ENCODE results near the gene PSMD2. TPM values are rescaled to one million over a fixed set of nuclear protein-coding genes. Genes with fewer than 3 reads are reported as not detected.

PSMD2 gene
- total and polyA plus RNA-seq, 4 donors: 77.5 to 213 (median 161) TPM

DNA sequence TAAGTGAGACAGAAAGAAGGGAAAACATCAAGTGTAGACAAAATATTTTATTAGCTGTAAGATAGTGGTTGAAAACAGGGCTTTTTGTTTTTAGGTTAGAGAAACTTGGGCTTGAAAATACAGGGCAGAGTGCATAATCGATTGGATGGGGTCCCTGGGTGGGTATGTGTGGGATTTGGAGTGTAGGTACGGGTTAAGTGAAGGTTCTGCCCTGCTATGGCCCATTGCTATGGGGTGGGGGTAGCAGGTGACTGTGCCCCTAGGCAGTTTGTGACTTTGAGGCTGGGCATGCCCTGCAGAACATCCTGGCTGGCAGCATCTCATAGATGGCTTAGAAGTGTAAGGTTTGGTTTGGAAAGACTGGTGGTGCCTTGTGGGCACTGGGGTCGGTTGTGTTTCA lies 34.7 kb downstream of the PSMD2 start:
- 88% methylated on average over 3 of the region's 3 CpGs for WGBS
- Histone ChIP-seq H3K9ac (ENCODE audit: low read depth in 1 of 2, low read length in 2 of 2) (no peak overlapping the region), H3K9me3 (ENCODE audit: control insufficient read depth in 4 of 4, low read length in 3 of 4) (no peaks in the 10 kb centered on the region), H3K27me3 (ENCODE audit: control insufficient read depth in 4 of 4, insufficient read depth in 4 of 4, low read length in 3 of 4) (no peaks in the 10 kb centered on the region), H3K4me1 (ENCODE audit: control insufficient read depth in 4 of 4, insufficient read depth in 4 of 4, low read length in 3 of 4) (peaks cover 0 to 13% (median 6%) of the 10 kb centered on the region in 4 donors), H3K27ac (ENCODE audit: low read depth in 1 of 2, low read length in 2 of 2) (peak overlapping the region in 1 of 2 donors; percentile 35), H3K36me3 (ENCODE audit: control insufficient read depth in 4 of 4, insufficient read depth in 3 of 4, low read depth in 1 of 4, low read length in 3 of 4) (peaks cover 15 to 58% (median 52%) of the 10 kb centered on the region in 4 donors), H3K4me3 (ENCODE audit: low read depth in 1 of 3, low read length in 3 of 3) (no peak overlapping the region)
- no peak for DNase-seq (ENCODE audit: low spot score)
- TF ChIP-seq FOXA1 (IDR thresholded peaks at IDR 0.05) (no peak), JUND (IDR thresholded peaks at IDR 0.05) (no peak), RAD21 (IDR thresholded peaks at IDR 0.05) (no peak)

DNA sequence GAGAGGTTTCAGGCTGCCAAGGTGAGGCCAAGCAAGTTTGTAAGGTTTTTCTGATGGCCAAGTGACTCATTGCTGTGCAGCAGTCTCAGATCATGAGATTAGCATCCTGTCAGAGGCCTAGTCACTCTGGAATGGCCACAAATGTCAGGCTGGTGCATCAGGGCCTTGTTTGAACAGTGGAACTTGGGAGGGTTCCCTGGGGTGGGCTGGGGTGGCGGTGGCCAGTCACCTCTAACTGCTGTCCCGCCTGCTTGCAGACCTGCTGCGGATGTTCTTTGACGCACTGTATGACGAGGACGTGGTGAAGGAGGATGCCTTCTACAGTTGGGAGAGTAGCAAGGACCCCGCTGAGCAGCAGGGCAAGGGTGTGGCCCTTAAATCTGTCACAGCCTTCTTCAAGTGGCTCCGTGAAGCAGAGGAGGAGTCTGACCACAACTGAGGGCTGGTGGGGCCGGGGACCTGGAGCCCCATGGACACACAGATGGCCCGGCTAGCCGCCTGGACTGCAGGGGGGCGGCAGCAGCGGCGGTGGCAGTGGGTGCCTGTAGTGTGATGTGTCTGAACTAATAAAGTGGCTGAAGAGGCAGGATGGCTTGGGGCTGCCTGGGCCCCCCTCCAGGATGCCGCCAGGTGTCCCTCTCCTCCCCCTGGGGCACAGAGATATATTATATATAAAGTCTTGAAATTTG lies 35.6 kb downstream of the PSMD2 start:
- peak overlapping the region; percentile 16 to 84 for H3K27ac ChIP-seq (ENCODE audit: low read depth in 1 of 2, low read length in 2 of 2)
- H3K9me3 ChIP-seq (ENCODE audit: control insufficient read depth in 4 of 4, low read length in 3 of 4): no peaks in the 10 kb centered on the region
- TF ChIP-seq EGR1 (IDR thresholded peaks at IDR 0.05; ENCODE audit: low read depth in 2 of 2): no peak
- TF ChIP-seq, protein P1, sequence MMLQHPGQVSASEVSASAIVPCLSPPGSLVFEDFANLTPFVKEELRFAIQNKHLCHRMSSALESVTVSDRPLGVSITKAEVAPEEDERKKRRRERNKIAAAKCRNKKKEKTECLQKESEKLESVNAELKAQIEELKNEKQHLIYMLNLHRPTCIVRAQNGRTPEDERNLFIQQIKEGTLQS (IDR thresholded peaks at IDR 0.05): no peak
- TF ChIP-seq GABPA (IDR thresholded peaks at IDR 0.05 in 1 of 2, conservative IDR thresholded peaks at IDR 0.05 in 1 of 2): no peak
- TF ChIP-seq HNF4G (IDR thresholded peaks at IDR 0.05): no peak
- TF ChIP-seq NR2F2 (IDR thresholded peaks at IDR 0.05): no peak
- TF ChIP-seq FOXA2 (IDR thresholded peaks at IDR 0.05): no peak
- peaks cover 14 to 50% (median 46%) of the 10 kb centered on the region in 4 donors for H3K36me3 ChIP-seq (ENCODE audit: control insufficient read depth in 4 of 4, insufficient read depth in 3 of 4, low read depth in 1 of 4, low read length in 3 of 4)
- H3K4me3 ChIP-seq (ENCODE audit: low read depth in 1 of 3, low read length in 3 of 3): no peak overlapping the region
- no peak for DNase-seq (ENCODE audit: low spot score)
- no peaks in the 10 kb centered on the region for H3K27me3 ChIP-seq (ENCODE audit: control insufficient read depth in 4 of 4, insufficient read depth in 4 of 4, low read length in 3 of 4)
- H3K4me1 ChIP-seq (ENCODE audit: control insufficient read depth in 4 of 4, insufficient read depth in 4 of 4, low read length in 3 of 4): peaks cover 0 to 13% (median 6%) of the 10 kb centered on the region in 4 donors
- 89% methylated on average over 15 of the region's 15 CpGs for WGBS
- H3K9ac ChIP-seq (ENCODE audit: low read depth in 1 of 2, low read length in 2 of 2): no peak overlapping the region

DNA sequence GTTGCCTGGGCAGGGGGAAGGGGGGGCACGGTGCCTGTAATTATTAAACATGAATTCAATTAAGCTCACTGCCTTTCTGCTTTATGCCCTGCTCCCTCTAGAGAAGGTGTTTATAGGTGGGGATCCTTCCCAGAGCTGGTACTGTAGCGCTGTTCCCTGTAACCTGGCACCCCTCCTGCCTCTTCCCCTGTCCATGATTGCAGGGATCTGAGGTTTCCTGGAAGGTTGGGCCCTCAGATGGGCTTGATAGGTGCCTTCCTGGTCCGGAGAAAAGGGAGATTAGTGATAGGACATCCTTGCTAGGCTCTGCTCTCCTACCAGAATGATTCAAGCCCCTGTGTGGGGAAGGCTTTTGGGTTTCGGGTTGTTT lies 36.2 kb downstream of the PSMD2 start:
- H3K27me3 ChIP-seq (ENCODE audit: control insufficient read depth in 4 of 4, insufficient read depth in 4 of 4, low read length in 3 of 4): no peaks in the 10 kb centered on the region
- DNase-seq (ENCODE audit: low spot score): no peak
- peak overlapping the region; percentile 84 to 89 for H3K27ac ChIP-seq (ENCODE audit: low read depth in 1 of 2, low read length in 2 of 2)
- TF ChIP-seq, protein P2, sequence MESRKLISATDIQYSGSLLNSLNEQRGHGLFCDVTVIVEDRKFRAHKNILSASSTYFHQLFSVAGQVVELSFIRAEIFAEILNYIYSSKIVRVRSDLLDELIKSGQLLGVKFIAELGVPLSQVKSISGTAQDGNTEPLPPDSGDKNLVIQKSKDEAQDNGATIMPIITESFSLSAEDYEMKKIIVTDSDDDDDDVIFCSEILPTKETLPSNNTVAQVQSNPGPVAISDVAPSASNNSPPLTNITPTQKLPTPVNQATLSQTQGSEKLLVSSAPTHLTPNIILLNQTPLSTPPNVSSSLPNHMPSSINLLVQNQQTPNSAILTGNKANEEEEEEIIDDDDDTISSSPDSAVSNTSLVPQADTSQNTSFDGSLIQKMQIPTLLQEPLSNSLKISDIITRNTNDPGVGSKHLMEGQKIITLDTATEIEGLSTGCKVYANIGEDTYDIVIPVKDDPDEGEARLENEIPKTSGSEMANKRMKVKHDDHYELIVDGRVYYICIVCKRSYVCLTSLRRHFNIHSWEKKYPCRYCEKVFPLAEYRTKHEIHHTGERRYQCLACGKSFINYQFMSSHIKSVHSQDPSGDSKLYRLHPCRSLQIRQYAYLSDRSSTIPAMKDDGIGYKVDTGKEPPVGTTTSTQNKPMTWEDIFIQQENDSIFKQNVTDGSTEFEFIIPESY (IDR thresholded peaks at IDR 0.05): no peak
- TF ChIP-seq RXRA (IDR thresholded peaks at IDR 0.05) (no peak), YY1 (IDR thresholded peaks at IDR 0.05) (no peak)
- H3K9ac ChIP-seq (ENCODE audit: low read depth in 1 of 2, low read length in 2 of 2): peak overlapping the region; percentile 36 to 50
- H3K9me3 ChIP-seq (ENCODE audit: control insufficient read depth in 4 of 4, low read length in 3 of 4): no peaks in the 10 kb centered on the region
- peaks cover 14 to 45% (median 42%) of the 10 kb centered on the region in 4 donors for H3K36me3 ChIP-seq (ENCODE audit: control insufficient read depth in 4 of 4, insufficient read depth in 3 of 4, low read depth in 1 of 4, low read length in 3 of 4)
- no peak overlapping the region for H3K4me3 ChIP-seq (ENCODE audit: low read depth in 1 of 3, low read length in 3 of 3)
- peaks cover 0 to 13% (median 6%) of the 10 kb centered on the region in 4 donors for H3K4me1 ChIP-seq (ENCODE audit: control insufficient read depth in 4 of 4, insufficient read depth in 4 of 4, low read length in 3 of 4)
- WGBS: 55% methylated on average over 4 of the region's 4 CpGs
